H9 (cell line): ENCODE results near the gene MRPS6. TPM values are rescaled to one million over a fixed set of nuclear protein-coding genes. Genes with fewer than 3 reads are reported as not detected.

ENCODE experiments used
- DNase-seq: peaks from one replicate; pipeline ENCODE4 v3.0.0-alpha.2; 2017
- H2AFZ ChIP-seq: one replicate; pipeline ENCODE4 v1.6.1; 2013; ENCODE audit warnings: mild to moderate bottlenecking, low read length, control low read depth, moderate library complexity
- H2AK5ac ChIP-seq: 2 replicates; pipeline ENCODE4 v1.6.1; 2013; ENCODE audit warnings: low read length, control low read depth, mixed read lengths; ENCODE audit not compliant: insufficient read length
- H2BK120ac ChIP-seq: one replicate; pipeline ENCODE4 v1.6.1; 2013; ENCODE audit warnings: low read depth, mild to moderate bottlenecking, low read length, control low read depth, inconsistent platforms; ENCODE audit not compliant: poor library complexity, severe bottlenecking
- H2BK12ac ChIP-seq: 2 replicates; pipeline ENCODE4 v1.6.1; 2013; ENCODE audit warnings: low read length, control low read depth, mixed read lengths, low read depth; ENCODE audit not compliant: insufficient read length
- H2BK15ac ChIP-seq: 2 replicates; pipeline ENCODE4 v1.6.1; 2013; ENCODE audit warnings: low read depth, low read length, control low read depth
- H2BK20ac ChIP-seq: one replicate; pipeline ENCODE4 v1.6.1; 2013; ENCODE audit warnings: low read depth, mild to moderate bottlenecking, low read length, control low read depth, inconsistent platforms; ENCODE audit not compliant: poor library complexity, severe bottlenecking
- H2BK5ac ChIP-seq: 2 replicates; pipeline ENCODE4 v1.6.1; 2013; ENCODE audit warnings: low read length, control low read depth, mixed read lengths; ENCODE audit not compliant: insufficient read length
- H3K14ac ChIP-seq: 2 replicates; pipeline ENCODE4 v1.6.1; 2013; ENCODE audit warnings: low read length, control low read depth; ENCODE audit not compliant: insufficient read depth
- H3K18ac ChIP-seq: 2 replicates; pipeline ENCODE4 v1.6.1; 2013; ENCODE audit warnings: low read depth, mild to moderate bottlenecking, mixed read lengths, low read length, control low read depth; ENCODE audit not compliant: insufficient read length
- H3K23ac ChIP-seq: 2 replicates; pipeline ENCODE4 v1.6.1; 2013; ENCODE audit warnings: low read length, control low read depth, mixed read lengths, low read depth; ENCODE audit not compliant: insufficient read length
- H3K23me2 ChIP-seq: 2 replicates; pipeline ENCODE4 v1.6.1; 2013; ENCODE audit warnings: low read depth, mild to moderate bottlenecking, mixed read lengths, low read length, control low read depth; ENCODE audit not compliant: insufficient read length, poor library complexity, severe bottlenecking
- H3K27ac ChIP-seq: 2 replicates; pipeline ENCODE4 v1.5.1; 2013; ENCODE audit warnings: low read length, control low read depth, mixed read lengths, low read depth; ENCODE audit not compliant: insufficient read length
- H3K27me3 ChIP-seq: 2 replicates; pipeline ENCODE4 v1.6.1; 2013; ENCODE audit warnings: low read length, control low read depth, inconsistent platforms; ENCODE audit not compliant: insufficient read depth
- H3K4ac ChIP-seq: 2 replicates; pipeline ENCODE4 v1.6.1; 2013; ENCODE audit warnings: low read depth, mild to moderate bottlenecking, control low read depth, inconsistent platforms, low read length, moderate library complexity
- H3K4me1 ChIP-seq: 2 replicates; pipeline ENCODE4 v1.6.1; 2013; ENCODE audit warnings: low read length, control low read depth, inconsistent platforms; ENCODE audit not compliant: insufficient read depth
- H3K4me2 ChIP-seq: 2 replicates; pipeline ENCODE4 v1.6.1; 2013; ENCODE audit warnings: low read length, control low read depth, mixed read lengths; ENCODE audit not compliant: insufficient read length, insufficient read depth
- H3K56ac ChIP-seq: 2 replicates; pipeline ENCODE4 v1.6.1; 2013; ENCODE audit warnings: low read depth, mild to moderate bottlenecking, mixed read lengths, low read length, control low read depth; ENCODE audit not compliant: insufficient read length
- H3K79me1 ChIP-seq: 2 replicates; pipeline ENCODE4 v1.6.1; 2013; ENCODE audit warnings: low read depth, mild to moderate bottlenecking, moderate library complexity, low read length, control low read depth, inconsistent platforms; ENCODE audit not compliant: insufficient read depth, poor library complexity, severe bottlenecking
- H3K79me2 ChIP-seq: 2 replicates; pipeline ENCODE4 v1.6.1; 2013; ENCODE audit warnings: low read length, control low read depth, inconsistent platforms; ENCODE audit not compliant: insufficient read depth
- H3K9ac ChIP-seq: 2 replicates; pipeline ENCODE4 v1.6.1; 2013; ENCODE audit warnings: low read length, control low read depth, mixed read lengths; ENCODE audit not compliant: insufficient read length; ENCODE audit errors: extremely low read depth
- H3K9me3 ChIP-seq: one replicate; pipeline ENCODE4 v1.6.1; 2013; ENCODE audit warnings: low read depth, low read length, inconsistent platforms; ENCODE audit not compliant: control insufficient read depth
- H3T11ph ChIP-seq: one replicate; pipeline ENCODE4 v1.6.1; 2013; ENCODE audit warnings: mild to moderate bottlenecking, low read length, control low read depth, inconsistent platforms
- H4K20me1 ChIP-seq: one replicate; pipeline ENCODE4 v1.6.1; 2013; ENCODE audit not compliant: control insufficient read depth, insufficient read length, insufficient read depth
- H4K5ac ChIP-seq: 2 replicates; pipeline ENCODE4 v1.6.1; 2013; ENCODE audit warnings: low read depth, mild to moderate bottlenecking, mixed read lengths, low read length, control low read depth; ENCODE audit not compliant: insufficient read length
- H4K8ac ChIP-seq: replicated peaks from 2 replicates; pipeline ENCODE4 v1.6.1; 2013; ENCODE audit warnings: low read length, control low read depth, mixed read lengths, low read depth; ENCODE audit not compliant: insufficient read length
- H4K91ac ChIP-seq: 2 replicates; pipeline ENCODE4 v1.6.1; 2013; ENCODE audit warnings: low read depth, mild to moderate bottlenecking, moderate library complexity, mixed read lengths, low read length, control low read depth; ENCODE audit not compliant: insufficient read length
- H3K27ac Mint-ChIP-seq, 3 experiments: 2 replicates in 2 of 3; 3 replicates in 1 of 3; pipeline ENCODE4 v1.8.0; 2020 to 2021; ENCODE audit warnings: mixed read lengths in 3 of 3, mild to moderate bottlenecking in 1 of 3, moderate library complexity in 1 of 3
- H3K27me3 Mint-ChIP-seq: 2 replicates; pipeline ENCODE4 v1.8.0; 2021; ENCODE audit warnings: low read depth, mild to moderate bottlenecking, moderate library complexity, mixed read lengths
- H3K36me3 Mint-ChIP-seq, 3 experiments: 2 replicates in 2 of 3; 3 replicates in 1 of 3; pipeline ENCODE4 v1.8.0; 2020 to 2021; ENCODE audit warnings: low read depth in 3 of 3, mixed read lengths in 3 of 3; ENCODE audit not compliant: insufficient read depth in 1 of 3
- H3K4me1 Mint-ChIP-seq, 2 experiments: 2 replicates each; pipeline ENCODE4 v1.8.0; 2020; ENCODE audit warnings: mixed read lengths in 2 of 2
- H3K4me3 Mint-ChIP-seq, 2 experiments: 2 replicates in 1 of 2; 3 replicates in 1 of 2; pipeline ENCODE4 v1.8.0; 2020 to 2021; ENCODE audit warnings: mild to moderate bottlenecking in 2 of 2, mixed read lengths in 2 of 2, moderate library complexity in 1 of 2
- H3K9me3 Mint-ChIP-seq, 2 experiments: 2 replicates in 1 of 2; 3 replicates in 1 of 2; pipeline ENCODE4 v1.8.0; 2020; ENCODE audit warnings: mild to moderate bottlenecking in 2 of 2, mixed read lengths in 2 of 2, moderate library complexity in 1 of 2
- CTCF ChIP-seq: fragments of 200-600 bp; sonication (generic); conservative IDR thresholded peaks from 3 replicates; pipeline ENCODE4 v1.8.0; 2021; ENCODE audit warnings: antibody characterized with exemption, mild to moderate bottlenecking
- WGBS: extraction: QIAGEN DNeasy Blood & Tissue Kit; methylation state at CpG from one replicate; pipeline ENCODE4 v1.1.7; 2013; ENCODE audit warnings: missing lambda C conversion rate, low lambda C conversion rate, mixed read lengths; ENCODE audit not compliant: insufficient read length; ENCODE audit errors: extremely low coverage; 5-methylcytosine and 5-hydroxymethylcytosine counted together
- total RNA-seq: library from RNA; stranded (reverse); gene quantifications from 2 replicates; pipeline ENCODE4 v1.2.1, GENCODE V29; 2021

MRPS6 gene
- total RNA-seq, 1 experiment from 2014 or later, result 83.2 TPM

GRCh38 chr21:34177919-34178567 lies 104.7 kb downstream of the MRPS6 start:
- no peak overlapping the region for H3K18ac ChIP-seq
- H3K9ac ChIP-seq, result no peak overlapping the region
- no peak overlapping the region for H2AK5ac ChIP-seq
- no peaks in the 10 kb centered on the region for H3K79me2 ChIP-seq
- H2BK12ac ChIP-seq, result no peak overlapping the region
- H3T11ph ChIP-seq, result no peak overlapping the region
- H3K9me3 ChIP-seq, result no peaks in the 10 kb centered on the region
- TF ChIP-seq CTCF, result no peak
- no peak overlapping the region for H3K4ac ChIP-seq
- no peak overlapping the region for H3K27ac ChIP-seq
- H4K5ac ChIP-seq, result no peak overlapping the region
- H2BK15ac ChIP-seq, result no peak overlapping the region
- H3K23me2 ChIP-seq, result no peaks in the 10 kb centered on the region
- H2AFZ ChIP-seq, result no peak overlapping the region
- no peak overlapping the region for H4K8ac ChIP-seq
- no peak overlapping the region for H2BK120ac ChIP-seq
- WGBS, result no CpG with 5 or more reads among the region's 7 CpGs
- no peak overlapping the region for H3K14ac ChIP-seq
- no peaks in the 10 kb centered on the region for H4K20me1 ChIP-seq
- DNase-seq, result no peak
- no peak overlapping the region for H3K23ac ChIP-seq
- peaks cover 3% of the 10 kb centered on the region; the same call in 1 of the 2 replicates for H3K27me3 ChIP-seq
- no peak overlapping the region for H2BK5ac ChIP-seq
- no peaks in the 10 kb centered on the region for H3K79me1 ChIP-seq
- H3K27me3 Mint-ChIP-seq, result peaks cover 36% of the 10 kb centered on the region
- peaks cover 34 to 37% of the 10 kb centered on the region in 2 experiments for H3K4me1 Mint-ChIP-seq
- peaks cover 10 to 11% of the 10 kb centered on the region in 2 experiments for H3K9me3 Mint-ChIP-seq
- H3K36me3 Mint-ChIP-seq, result peaks cover 0 to 11% (median 9%) of the 10 kb centered on the region in 3 experiments; a peak in 6 of 7 replicates
- no peak overlapping the region for H3K56ac ChIP-seq
- no peak overlapping the region for H2BK20ac ChIP-seq
- no peak overlapping the region for H3K4me3 Mint-ChIP-seq
- H3K27ac Mint-ChIP-seq, result no peak overlapping the region
- no peak overlapping the region for H4K91ac ChIP-seq
- peaks cover 11% of the 10 kb centered on the region; the same call in 1 of the 2 replicates for H3K4me1 ChIP-seq
- no peak overlapping the region for H3K4me2 ChIP-seq
